ENCODE results near the gene LZTR1. TPM values are rescaled to one million over a fixed set of nuclear protein-coding genes. Genes with fewer than 3 reads are reported as not detected.
A peak's percentile ranks its signal among the peaks of the same experiment; 100 is the strongest.

Gene LZTR1
- polyA plus RNA-seq, 2 of the 4 experiments (the other 2 are of a cell fraction), result 14.1 to 23.5 TPM

DNA sequence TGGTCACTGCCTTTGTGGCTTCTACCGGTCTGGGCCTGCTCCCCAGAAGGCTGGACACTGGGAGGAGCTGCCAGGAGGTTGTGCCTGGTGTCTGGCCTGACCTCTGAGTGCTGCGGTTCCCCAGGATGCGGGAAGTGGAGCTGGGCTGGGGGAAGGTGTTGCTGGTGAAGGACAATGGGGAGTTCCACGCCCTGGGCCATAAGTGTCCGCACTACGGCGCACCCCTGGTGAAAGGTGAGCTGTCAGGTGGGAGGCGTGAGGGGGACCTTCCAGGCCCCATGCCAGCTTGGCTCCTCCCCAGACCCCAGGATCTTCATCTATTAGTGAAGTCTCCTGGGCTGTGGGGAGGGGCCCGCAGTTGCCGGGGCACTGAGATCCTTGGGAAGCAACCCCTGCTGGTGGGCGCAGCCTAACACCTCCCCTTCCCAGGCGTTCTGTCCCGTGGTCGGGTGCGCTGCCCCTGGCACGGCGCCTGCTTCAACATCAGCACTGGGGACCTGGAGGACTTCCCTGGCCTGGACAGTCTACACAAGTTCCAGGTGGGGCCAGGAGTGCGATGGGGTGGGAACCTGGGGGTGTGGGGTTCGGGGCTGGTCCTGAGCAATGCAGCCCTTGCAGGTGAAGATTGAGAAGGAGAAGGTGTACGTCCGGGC lies 8.3 kb upstream of the LZTR1 start:
- POLR2A ChIA-PET, result interaction anchor here (1.7 kb wide), 1 partner anchor 9 kb away, joined by 8 read pairs; the partner anchor contains the start of gene LZTR1
- TF ChIP-seq POLR2AphosphoS2 (conservative IDR thresholded peaks at IDR 0.05; ENCODE audit: low read length), result no peak
- no peak for TF ChIP-seq PHF8 (IDR thresholded peaks at IDR 0.05; ENCODE audit: borderline replicate concordance, low read depth)
- TF ChIP-seq ESRRA (IDR thresholded peaks at IDR 0.05; ENCODE audit: borderline replicate concordance, low read length), result no peak
- no peak for TF ChIP-seq HOXB13 (CRISPR knock-in tag; IDR thresholded peaks at IDR 0.05; ENCODE audit: low read depth)
- TF ChIP-seq MAFK (IDR thresholded peaks at IDR 0.05; ENCODE audit: partially characterized antibody), result no peak
- no peak for TF ChIP-seq ZC3H11A (IDR thresholded peaks at IDR 0.05)
- TF ChIP-seq, protein P1, sequence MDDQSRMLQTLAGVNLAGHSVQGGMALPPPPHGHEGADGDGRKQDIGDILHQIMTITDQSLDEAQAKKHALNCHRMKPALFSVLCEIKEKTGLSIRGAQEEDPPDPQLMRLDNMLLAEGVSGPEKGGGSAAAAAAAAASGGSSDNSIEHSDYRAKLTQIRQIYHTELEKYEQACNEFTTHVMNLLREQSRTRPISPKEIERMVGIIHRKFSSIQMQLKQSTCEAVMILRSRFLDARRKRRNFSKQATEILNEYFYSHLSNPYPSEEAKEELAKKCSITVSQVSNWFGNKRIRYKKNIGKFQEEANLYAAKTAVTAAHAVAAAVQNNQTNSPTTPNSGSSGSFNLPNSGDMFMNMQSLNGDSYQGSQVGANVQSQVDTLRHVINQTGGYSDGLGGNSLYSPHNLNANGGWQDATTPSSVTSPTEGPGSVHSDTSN (IDR thresholded peaks at IDR 0.05), result no peak
- TF ChIP-seq HOXA7 (CRISPR knock-in tag; IDR thresholded peaks at IDR 0.05), result no peak
- no peak for TF ChIP-seq HES2 (IDR thresholded peaks at IDR 0.05)
- no peak for TF ChIP-seq EHF (CRISPR knock-in tag; IDR thresholded peaks at IDR 0.05)
- TF ChIP-seq, protein P2, sequence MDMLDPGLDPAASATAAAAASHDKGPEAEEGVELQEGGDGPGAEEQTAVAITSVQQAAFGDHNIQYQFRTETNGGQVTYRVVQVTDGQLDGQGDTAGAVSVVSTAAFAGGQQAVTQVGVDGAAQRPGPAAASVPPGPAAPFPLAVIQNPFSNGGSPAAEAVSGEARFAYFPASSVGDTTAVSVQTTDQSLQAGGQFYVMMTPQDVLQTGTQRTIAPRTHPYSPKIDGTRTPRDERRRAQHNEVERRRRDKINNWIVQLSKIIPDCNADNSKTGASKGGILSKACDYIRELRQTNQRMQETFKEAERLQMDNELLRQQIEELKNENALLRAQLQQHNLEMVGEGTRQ (IDR thresholded peaks at IDR 0.05), result no peak
- no peak for TF ChIP-seq HMGXB4 (CRISPR knock-in tag; IDR thresholded peaks at IDR 0.05; ENCODE audit: borderline replicate concordance)
- no peak for TF ChIP-seq MAZ (IDR thresholded peaks at IDR 0.05; ENCODE audit: borderline replicate concordance, low read depth, low read length)
- TF ChIP-seq CHD4 (IDR thresholded peaks at IDR 0.05; ENCODE audit: borderline replicate concordance), result no peak
- peak in 1 of 2 experiments; percentile 34; a peak in 2 of 6 replicates for ATAC-seq
- Histone ChIP-seq H3K4me2 (no peak overlapping the region), H3K4me3 (no peak overlapping the region), H3K4me1 (no peaks in the 10 kb centered on the region), H3K27ac (no peak overlapping the region), H3K9me3 (peaks cover 8% of the 10 kb centered on the region; the same call in 1 of the 3 replicates)
- no peak for FAIRE-seq
- DNase-seq (ENCODE audit: low read depth in 1 of 2, low spot score in 1 of 2), result no peak
- CTCF ChIA-PET, result interaction anchor here (1.3 to 3.6 kb wide), 2 partner anchors 9 to 12 kb away, joined by 3 to 24 read pairs; no protein-coding TSS in a partner anchor
- 87% methylated on average over 7 of the region's 21 CpGs for WGBS (ENCODE audit: missing lambda C conversion rate)

- H3K4me3 ChIP-seq, result no peak overlapping the region
- WGBS (ENCODE audit: missing lambda C conversion rate), result 79% methylated on average over 15 of the region's 16 CpGs
- DNase-seq (ENCODE audit: low read depth in 1 of 2, low spot score in 1 of 2) (no peak), ATAC-seq (no peak), FAIRE-seq (no peak)
- CTCF ChIA-PET, result interaction anchor here (1.0 to 3.6 kb wide), 4 partner anchors 10 to 89 kb away, joined by 3 to 24 read pairs (median 3); no protein-coding TSS in a partner anchor
- POLR2A ChIA-PET, result interaction anchor here (1.7 kb wide), 1 partner anchor 8 kb away, joined by 8 read pairs; the partner anchor contains the start of gene LZTR1
- no peak overlapping the region for H3K27ac ChIP-seq
- TF ChIP-seq PHF8 (IDR thresholded peaks at IDR 0.05; ENCODE audit: borderline replicate concordance, low read depth), result no peak
- no peak for TF ChIP-seq TFCP2L1 (CRISPR knock-in tag; IDR thresholded peaks at IDR 0.05)
- no peak for TF ChIP-seq GATA3 (IDR thresholded peaks at IDR 0.05; ENCODE audit: borderline replicate concordance)
- no peak for TF ChIP-seq FOSL2 (IDR thresholded peaks at IDR 0.05)
- TF ChIP-seq FOSL2 (CRISPR knock-in tag; IDR thresholded peaks at IDR 0.05), result no peak
- no peak for TF ChIP-seq CBX8 (IDR thresholded peaks at IDR 0.05)
- no peak for TF ChIP-seq MAX (IDR thresholded peaks at IDR 0.05)
- no peak for TF ChIP-seq RAD21 (conservative IDR thresholded peaks at IDR 0.05 in 1 of 2, IDR thresholded peaks at IDR 0.05 in 1 of 2)
- no peak for TF ChIP-seq HOXA7 (CRISPR knock-in tag; IDR thresholded peaks at IDR 0.05)
- no peak overlapping the region for H3K4me2 ChIP-seq
- H3K9me3 ChIP-seq, result peaks cover 8% of the 10 kb centered on the region; the same call in 1 of the 3 replicates
- H3K4me1 ChIP-seq, result no peaks in the 10 kb centered on the region
Measured at GRCh38 chr22:20974336-20974955, 7.7 kb upstream of the LZTR1 start.

Measured in A549 (cell line).